Esophagus squamous epithelium (tissue), 4 donors: Measurements from ENCODE around the gene LRRC51.

Experiments used
- CTCF ChIP-seq, 6 experiments: fragments of 450-650 bp in 4 of 6; fragments of 200-600 bp in 2 of 6; sonication (generic) in 2 of 6; IDR thresholded peaks; one replicate each; pipeline ENCODE4 v1.5.1; 2016 to 2019; ENCODE audit warnings: antibody characterized with exemption in 6 of 6, mild to moderate bottlenecking in 4 of 6, moderate library complexity in 4 of 6
- POLR2A ChIP-seq, 4 donors: fragments of 450-650 bp; IDR thresholded peaks; one replicate each; pipeline ENCODE4 v1.6.1; 2017; ENCODE audit warnings: antibody characterized with exemption in 4 of 4, mild to moderate bottlenecking in 4 of 4, moderate library complexity in 3 of 4

- no peak for TF ChIP-seq CTCF (IDR thresholded peaks at IDR 0.05)
- no peak for TF ChIP-seq POLR2A (IDR thresholded peaks at IDR 0.05)
Observed at GRCh38 chr11:72069200-72069599, 11.4 kb upstream of the LRRC51 start.
